ENCODE data around the gene NFKBIZ.
A peak's percentile ranks its signal among the peaks of the same experiment; 100 is the strongest.

NFKBIZ gene

GRCh38 chr3:101835676-101836075, 13.6 kb upstream of the NFKBIZ start:
- Mint-ChIP-seq H3K27me3 (ENCODE audit: low read depth) (no peaks in the 10 kb centered on the region), H3K4me3 (no peak overlapping the region), H3K36me3 (ENCODE audit: low read depth) (peaks cover 53% of the 10 kb centered on the region), H3K27ac (no peak overlapping the region), H3K9me3 (no peaks in the 10 kb centered on the region), H3K4me1 (ENCODE audit: low read depth) (peaks cover 64% of the 10 kb centered on the region)

DNA sequence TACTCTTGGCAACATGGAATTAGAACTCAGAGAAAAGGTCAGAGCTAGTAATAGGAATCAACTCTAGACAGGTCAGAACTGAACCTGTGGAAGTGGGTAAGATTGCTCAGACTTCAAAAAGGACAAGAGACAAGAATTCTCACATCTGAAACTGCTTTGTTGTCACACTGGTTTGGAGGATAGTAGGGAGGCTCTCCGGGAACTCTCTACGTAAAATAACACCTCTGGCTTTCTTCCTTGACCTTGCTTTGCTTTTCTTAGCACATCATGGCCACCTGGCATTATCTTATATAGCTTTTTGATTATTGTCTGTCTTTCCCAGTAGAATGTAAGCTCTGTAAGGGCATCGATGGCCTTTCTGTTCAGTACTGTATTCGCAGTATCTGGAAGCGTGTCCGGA, 13.2 kb upstream of the NFKBIZ start:
- Mint-ChIP-seq H3K27ac (no peak overlapping the region), H3K4me3 (no peak overlapping the region)

GRCh38 chr3:101836652-101837598, 12.4 kb upstream of the NFKBIZ start:
- Mint-ChIP-seq H3K9me3 (peaks cover 3% of the 10 kb centered on the region), H3K36me3 (ENCODE audit: low read depth) (peaks cover 51% of the 10 kb centered on the region), H3K27me3 (ENCODE audit: low read depth) (no peaks in the 10 kb centered on the region), H3K4me3 (no peak overlapping the region), H3K27ac (no peak overlapping the region), H3K4me1 (ENCODE audit: low read depth) (peaks cover 64% of the 10 kb centered on the region)

More for the DNA sequence above, 13.2 kb upstream of the NFKBIZ start:
- Mint-ChIP-seq H3K36me3 (ENCODE audit: low read depth) (peaks cover 55% of the 10 kb centered on the region), H3K9me3 (no peaks in the 10 kb centered on the region), H3K27me3 (ENCODE audit: low read depth) (no peaks in the 10 kb centered on the region), H3K4me1 (ENCODE audit: low read depth) (peaks cover 67% of the 10 kb centered on the region)

DNA sequence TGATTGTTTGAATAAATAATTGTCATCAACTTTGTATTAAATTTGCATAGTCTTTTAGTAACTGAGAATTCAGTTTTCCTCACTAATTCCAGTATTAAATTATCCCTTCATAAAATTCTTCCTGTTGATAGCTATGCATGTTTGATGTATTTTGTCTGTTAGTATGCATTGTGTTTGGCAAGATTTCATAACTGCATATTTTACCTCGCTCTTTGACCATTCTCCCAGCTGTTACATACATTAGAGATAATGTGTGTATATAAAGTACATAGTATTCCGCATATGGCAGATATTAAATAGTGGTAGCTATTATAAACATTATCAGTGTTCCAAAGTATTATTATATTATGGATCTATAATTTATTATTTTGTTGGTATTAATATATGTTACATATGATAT, 10.6 kb upstream of the NFKBIZ start:
- Mint-ChIP-seq H3K4me3 (no peak overlapping the region), H3K36me3 (ENCODE audit: low read depth) (peaks cover 48% of the 10 kb centered on the region), H3K9me3 (peaks cover 9% of the 10 kb centered on the region), H3K4me1 (ENCODE audit: low read depth) (peaks cover 55% of the 10 kb centered on the region), H3K27me3 (ENCODE audit: low read depth) (no peaks in the 10 kb centered on the region), H3K27ac (no peak overlapping the region)

- Mint-ChIP-seq H3K4me1 (ENCODE audit: low read depth) (peaks cover 41% of the 10 kb centered on the region), H3K4me3 (no peak overlapping the region), H3K27me3 (ENCODE audit: low read depth) (no peaks in the 10 kb centered on the region), H3K9me3 (peaks cover 9% of the 10 kb centered on the region), H3K27ac (no peak overlapping the region), H3K36me3 (ENCODE audit: low read depth) (peaks cover 43% of the 10 kb centered on the region)
Measured at GRCh38 chr3:101840066-101840465, 9.2 kb upstream of the NFKBIZ start.

- Mint-ChIP-seq H3K36me3 (ENCODE audit: low read depth) (peaks cover 45% of the 10 kb centered on the region), H3K27ac (no peak overlapping the region), H3K4me3 (no peak overlapping the region), H3K4me1 (ENCODE audit: low read depth) (peaks cover 28% of the 10 kb centered on the region), H3K9me3 (peaks cover 19% of the 10 kb centered on the region), H3K27me3 (ENCODE audit: low read depth) (no peaks in the 10 kb centered on the region)
Measured at GRCh38 chr3:101842245-101842934, 6.9 kb upstream of the NFKBIZ start.

GRCh38 chr3:101842935-101843330, 6.4 kb upstream of the NFKBIZ start:
- H3K27me3 Mint-ChIP-seq (ENCODE audit: low read depth): no peaks in the 10 kb centered on the region
- H3K4me1 Mint-ChIP-seq (ENCODE audit: low read depth): peaks cover 29% of the 10 kb centered on the region
- peaks cover 19% of the 10 kb centered on the region for H3K9me3 Mint-ChIP-seq
- H3K36me3 Mint-ChIP-seq (ENCODE audit: low read depth): peaks cover 43% of the 10 kb centered on the region
- no peak overlapping the region for H3K27ac Mint-ChIP-seq
- no peak overlapping the region for H3K4me3 Mint-ChIP-seq

- Mint-ChIP-seq H3K36me3 (ENCODE audit: low read depth) (peaks cover 41% of the 10 kb centered on the region), H3K27ac (no peak overlapping the region), H3K4me3 (no peak overlapping the region)
Measured at GRCh38 chr3:101845425-101845824, 3.9 kb upstream of the NFKBIZ start.

GRCh38 chr3:101846709-101847108, 2.6 kb upstream of the NFKBIZ start:
- peaks cover 50% of the 10 kb centered on the region for H3K36me3 Mint-ChIP-seq (ENCODE audit: low read depth)
- no peaks in the 10 kb centered on the region for H3K27me3 Mint-ChIP-seq (ENCODE audit: low read depth)
- no peak overlapping the region for H3K4me3 Mint-ChIP-seq
- no peak overlapping the region for H3K27ac Mint-ChIP-seq
- peaks cover 28% of the 10 kb centered on the region for H3K4me1 Mint-ChIP-seq (ENCODE audit: low read depth)
- H3K9me3 Mint-ChIP-seq: peaks cover 19% of the 10 kb centered on the region

More at GRCh38 chr3:101845425-101845824, 3.9 kb upstream of the NFKBIZ start:
- peaks cover 29% of the 10 kb centered on the region for H3K4me1 Mint-ChIP-seq (ENCODE audit: low read depth)
- H3K27me3 Mint-ChIP-seq (ENCODE audit: low read depth): no peaks in the 10 kb centered on the region
- peaks cover 19% of the 10 kb centered on the region for H3K9me3 Mint-ChIP-seq

DNA sequence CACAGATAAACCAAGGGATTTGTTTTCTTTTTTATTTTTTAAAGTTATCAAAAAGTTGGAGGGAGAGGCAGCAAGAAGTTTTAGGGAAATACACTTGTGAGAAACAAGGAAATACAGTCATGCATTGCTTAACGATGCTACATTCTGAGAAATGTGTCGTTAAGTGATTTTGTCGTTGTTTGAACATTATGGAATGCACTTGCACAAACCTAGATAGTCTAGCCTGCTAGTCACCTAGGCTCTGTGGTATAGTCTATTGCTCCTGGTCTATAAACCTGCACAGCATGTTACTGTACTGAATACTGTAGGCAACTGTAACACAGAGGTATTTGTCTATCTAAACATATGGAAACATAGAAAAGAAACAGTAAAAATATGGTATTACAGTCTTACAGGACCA, 2.0 kb upstream of the NFKBIZ start:
- Mint-ChIP-seq H3K36me3 (ENCODE audit: low read depth) (peaks cover 51% of the 10 kb centered on the region), H3K4me1 (ENCODE audit: low read depth) (peaks cover 35% of the 10 kb centered on the region), H3K9me3 (peaks cover 13% of the 10 kb centered on the region), H3K4me3 (no peak overlapping the region), H3K27me3 (ENCODE audit: low read depth) (no peaks in the 10 kb centered on the region), H3K27ac (no peak overlapping the region)

GRCh38 chr3:101848326-101848725, 988 bp upstream of the NFKBIZ start:
- H3K4me1 Mint-ChIP-seq (ENCODE audit: low read depth): peaks cover 39% of the 10 kb centered on the region
- H3K27me3 Mint-ChIP-seq (ENCODE audit: low read depth): no peaks in the 10 kb centered on the region
- H3K36me3 Mint-ChIP-seq (ENCODE audit: low read depth): peaks cover 53% of the 10 kb centered on the region
- peak overlapping the region; percentile 74 for H3K4me3 Mint-ChIP-seq
- peaks cover 11% of the 10 kb centered on the region for H3K9me3 Mint-ChIP-seq
- peak overlapping the region; percentile 18 for H3K27ac Mint-ChIP-seq

DNA sequence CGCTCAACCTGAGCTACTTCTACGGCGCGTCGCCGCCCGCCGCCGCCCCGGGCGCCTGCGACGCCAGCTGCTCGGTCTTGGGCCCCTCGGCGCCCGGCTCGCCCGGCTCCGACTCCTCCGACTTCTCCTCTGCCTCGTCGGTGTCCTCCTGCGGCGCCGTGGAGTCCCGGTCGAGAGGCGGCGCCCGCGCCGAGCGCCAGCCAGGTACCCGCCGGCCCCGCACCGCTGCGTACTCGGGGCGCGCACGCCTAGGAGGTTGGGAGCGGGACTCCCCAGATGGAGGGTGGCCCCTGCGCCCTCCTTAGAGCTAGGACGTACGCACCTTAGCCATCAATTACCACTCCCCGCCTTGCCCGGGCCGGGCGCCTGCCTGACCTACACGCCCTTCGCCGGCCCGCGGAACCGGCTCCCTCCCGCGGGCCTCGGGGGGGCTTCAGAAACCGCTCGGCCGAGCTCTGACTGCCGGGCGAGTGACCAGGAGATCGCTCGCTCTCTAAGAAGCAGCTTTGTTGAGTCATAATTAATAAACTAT, 466 bp downstream of the NFKBIZ start:
- H3K36me3 Mint-ChIP-seq (ENCODE audit: low read depth): peaks cover 62% of the 10 kb centered on the region
- peak overlapping the region; percentile 92 for H3K4me3 Mint-ChIP-seq
- peaks cover 53% of the 10 kb centered on the region for H3K4me1 Mint-ChIP-seq (ENCODE audit: low read depth)
- peaks cover 11% of the 10 kb centered on the region for H3K9me3 Mint-ChIP-seq
- no peaks in the 10 kb centered on the region for H3K27me3 Mint-ChIP-seq (ENCODE audit: low read depth)
- H3K27ac Mint-ChIP-seq: peak overlapping the region; percentile 97

DNA sequence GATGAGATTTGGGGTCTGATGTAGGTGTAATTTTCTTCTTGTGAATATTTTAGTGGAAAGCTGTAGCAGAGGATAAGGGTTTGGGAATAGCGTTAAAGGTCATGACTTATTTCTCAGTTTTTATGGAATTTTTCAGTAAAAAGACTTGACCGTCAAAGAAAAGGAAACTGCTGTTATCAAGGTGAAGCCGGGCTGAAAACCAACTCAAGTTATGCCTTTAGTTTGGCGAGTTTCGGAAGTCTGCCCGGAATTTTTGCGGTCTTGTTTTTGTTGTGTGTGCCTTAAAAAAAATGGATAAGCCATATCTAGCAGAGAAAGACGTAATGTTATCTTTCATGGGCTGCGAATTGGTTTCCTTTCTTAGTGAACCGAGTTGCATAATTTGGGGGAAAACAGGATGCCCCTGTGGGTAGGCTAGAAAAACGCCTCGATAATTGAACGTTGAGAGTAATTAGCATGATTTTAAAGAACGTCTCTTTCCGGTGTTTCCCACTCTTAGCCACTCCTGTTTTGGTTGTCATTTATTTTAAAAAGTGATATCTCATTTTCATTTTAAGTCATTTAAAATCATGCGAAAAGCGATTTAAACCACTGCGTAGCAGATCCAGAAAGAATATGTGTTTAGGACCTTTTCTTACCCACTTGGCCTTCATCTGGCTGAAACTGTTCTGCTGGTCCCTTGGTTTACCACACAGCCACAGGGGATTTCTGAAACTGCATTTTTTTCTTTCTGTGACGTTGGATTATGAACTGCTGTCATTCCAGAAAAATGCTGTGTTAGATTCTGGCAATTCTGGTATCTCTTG, 1.1 kb downstream of the NFKBIZ start:
- Mint-ChIP-seq H3K27me3 (ENCODE audit: low read depth) (no peaks in the 10 kb centered on the region), H3K9me3 (peaks cover 10% of the 10 kb centered on the region), H3K36me3 (ENCODE audit: low read depth) (peaks cover 67% of the 10 kb centered on the region), H3K27ac (peak overlapping the region; percentile 97), H3K4me3 (peak overlapping the region; percentile 92), H3K4me1 (ENCODE audit: low read depth) (peaks cover 59% of the 10 kb centered on the region)
